Astrocyte (in vitro differentiated cells and primary cell): Measurements from ENCODE around the gene HDAC8.

ENCODE experiments used
- CTCF ChIP-seq: IDR thresholded peaks from 2 replicates; pipeline ENCODE4 v1.5.1; 2011; ENCODE audit warnings: low read depth, mild to moderate bottlenecking, inconsistent platforms, low read length, moderate library complexity; ENCODE audit not compliant: insufficient read depth
- EZH2 ChIP-seq: IDR thresholded peaks from 2 replicates; pipeline ENCODE4 v1.6.1; 2012; ENCODE audit warnings: mild to moderate bottlenecking, low read length, inconsistent platforms; ENCODE audit not compliant: insufficient read depth

DNA sequence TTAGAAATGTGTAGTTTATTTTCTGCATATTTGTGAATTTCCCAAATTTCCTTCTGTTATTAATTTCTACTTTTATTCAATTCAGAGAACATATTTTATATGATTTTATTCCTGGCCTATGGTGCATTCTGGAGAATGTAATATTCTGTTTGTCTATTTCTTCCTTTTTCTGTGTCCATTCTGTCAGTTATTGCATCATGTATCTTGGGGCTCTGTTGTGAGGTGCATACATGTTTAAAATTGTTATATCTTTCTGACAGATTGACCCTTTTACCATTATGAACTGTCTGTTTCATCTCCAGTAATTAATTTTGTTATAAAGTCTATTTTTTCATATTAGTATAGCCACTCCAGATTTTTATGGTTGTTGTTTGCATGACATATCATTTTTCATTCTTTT, 170.0 kb downstream of the HDAC8 start:
- TF ChIP-seq CTCF (no peak), EZH2 (no peak)
